Germinal center (tissue), 1 donor: ENCODE data around the gene ADAMTS6.
"Not testable (repeated sequence)": the region's sequence is repeated elsewhere in the genome, so short reads cannot be mapped to it uniquely, and the experiment has no call there.

Experiments used
- DNase-seq: peaks from one replicate; pipeline ENCODE4 v3.0.0; 2012; ENCODE audit warnings: mixed read lengths, low spot score

ADAMTS6 gene

DNA sequence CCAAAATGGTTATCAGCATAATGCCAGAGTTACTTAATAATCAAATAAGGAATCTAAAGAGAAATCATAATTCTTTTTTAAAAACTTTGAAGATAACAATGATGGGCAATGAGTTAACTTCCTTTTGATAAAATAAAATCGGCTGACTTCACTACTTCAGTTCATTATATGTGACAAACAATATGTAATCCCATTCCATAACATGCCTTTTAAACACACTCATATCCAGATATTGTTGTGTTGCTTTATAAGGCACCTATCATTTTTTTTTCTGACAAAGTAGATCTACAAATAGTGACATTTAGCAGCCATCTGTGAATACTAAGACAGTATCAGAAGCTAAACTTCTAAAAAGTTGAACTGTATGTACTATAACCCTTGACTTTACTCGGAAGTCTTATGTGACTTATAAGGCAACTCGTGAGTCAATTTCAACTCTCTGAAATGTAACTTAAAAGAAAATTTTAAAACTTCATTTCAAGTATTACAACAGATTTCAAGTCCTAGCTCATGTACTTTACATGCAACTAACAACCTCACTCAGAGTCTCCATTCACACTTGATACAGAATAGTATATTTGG lies 7.5 kb downstream of the ADAMTS6 start:
- no peak for DNase-seq

DNA sequence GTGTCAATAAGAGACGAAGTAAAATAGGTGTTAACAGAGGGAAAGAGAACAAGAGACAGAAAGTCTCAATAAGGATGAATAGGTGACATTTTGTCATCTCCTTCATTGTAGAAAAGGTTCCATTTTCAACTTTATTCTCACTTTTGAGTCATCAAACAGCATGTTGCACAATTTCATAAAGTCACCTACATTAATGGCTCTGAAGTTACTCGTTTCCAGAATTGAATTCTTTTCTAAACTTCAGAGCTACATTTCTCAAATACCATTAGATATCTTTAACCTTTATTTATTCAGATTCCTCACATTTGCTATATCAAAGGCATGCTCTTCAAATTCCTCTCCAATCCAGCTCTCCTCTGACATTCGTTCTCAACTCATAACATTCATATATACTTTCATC lies 13.1 kb downstream of the ADAMTS6 start:
- no peak for DNase-seq

DNA sequence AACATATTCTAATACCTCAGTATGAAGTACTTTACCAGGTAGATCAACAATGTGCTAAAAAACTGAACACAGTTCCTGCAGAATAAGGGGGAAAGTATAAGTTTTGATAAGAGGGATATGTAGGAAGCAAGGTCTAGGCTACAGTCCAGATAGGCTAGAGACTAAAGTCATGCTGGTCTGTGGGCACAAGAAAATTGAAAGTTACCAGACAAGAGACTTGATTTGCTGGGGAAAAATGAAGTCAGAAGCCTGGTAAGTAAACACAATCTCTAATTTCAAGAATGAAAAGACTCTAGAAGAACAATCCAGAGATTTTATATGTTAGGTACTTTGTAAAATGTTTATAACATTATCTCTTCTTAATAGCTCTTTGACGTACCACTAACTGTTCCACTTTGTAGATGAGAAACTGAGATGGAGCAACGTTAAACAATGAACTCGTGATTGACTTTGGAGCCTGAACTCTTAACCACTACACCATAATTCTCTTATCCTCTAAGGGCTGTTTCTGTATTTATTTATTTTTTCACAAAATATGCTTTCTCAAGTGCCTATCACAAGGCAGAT lies 19.5 kb downstream of the ADAMTS6 start:
- DNase-seq, result no peak

DNA sequence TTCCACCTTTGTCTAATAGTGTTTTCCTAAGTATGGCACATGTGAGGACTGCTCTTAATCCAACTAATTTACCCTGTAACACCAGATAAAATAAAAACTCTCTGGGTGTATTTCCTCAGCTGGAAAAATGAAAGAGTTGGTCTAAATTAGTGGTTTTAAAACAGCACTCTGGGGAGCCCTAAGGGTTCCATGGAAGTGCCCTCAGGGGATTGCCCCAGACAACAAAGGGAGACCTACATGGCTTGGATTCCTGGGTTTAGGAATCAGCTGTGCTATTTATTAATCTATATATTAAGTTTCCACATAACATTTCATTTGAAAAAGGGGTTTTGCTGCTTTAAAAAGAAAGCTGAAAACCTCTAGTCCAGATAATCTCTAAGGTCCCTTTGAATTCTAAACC lies 20.2 kb downstream of the ADAMTS6 start:
- DNase-seq, result no peak

DNA sequence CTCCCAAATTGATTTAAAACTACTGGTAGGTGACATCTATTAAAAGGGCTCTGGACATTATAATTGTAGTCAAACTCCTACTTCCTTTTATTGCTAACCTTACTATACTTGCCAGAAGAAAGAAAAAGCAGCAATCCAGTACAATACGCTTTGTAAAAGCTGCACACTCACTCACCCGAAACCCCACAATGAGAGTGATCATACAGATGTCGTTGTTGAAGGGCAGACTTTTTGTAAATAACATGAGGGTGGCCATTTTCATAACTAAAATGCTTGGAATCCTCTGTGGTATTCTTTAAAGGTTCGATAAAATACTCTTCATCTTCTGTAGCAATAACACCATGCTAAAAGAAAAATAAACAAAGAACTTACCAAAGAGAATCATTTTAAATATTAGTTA lies 21.7 kb downstream of the ADAMTS6 start:
- no peak for DNase-seq

- DNase-seq, result no peak
Observed at GRCh38 chr5:65455064-65455463, 26.7 kb downstream of the ADAMTS6 start.

- no peak for DNase-seq
Observed at GRCh38 chr5:65451436-65451835, 30.3 kb downstream of the ADAMTS6 start.

GRCh38 chr5:65446682-65447081 lies 35.0 kb downstream of the ADAMTS6 start:
- DNase-seq, result no peak

DNA sequence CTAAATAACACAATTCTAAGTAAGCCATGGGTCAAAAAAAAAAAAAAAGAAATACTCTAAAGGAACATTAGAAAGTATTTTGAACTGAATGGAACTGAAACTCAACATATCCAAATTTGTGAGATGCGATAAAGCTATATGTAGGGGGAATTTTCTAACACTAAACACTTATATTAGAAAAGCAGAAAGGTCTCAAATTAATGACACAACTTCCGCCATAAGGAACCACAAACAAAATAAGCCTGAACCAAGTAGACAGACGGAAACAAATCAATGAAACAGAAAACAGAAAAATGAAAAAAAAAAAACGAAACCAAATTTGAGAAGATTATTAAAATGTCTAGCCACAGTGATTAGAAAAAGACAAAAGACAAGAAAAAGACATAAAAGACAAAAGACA lies 39.9 kb downstream of the ADAMTS6 start:
- DNase-seq, result no peak

DNA sequence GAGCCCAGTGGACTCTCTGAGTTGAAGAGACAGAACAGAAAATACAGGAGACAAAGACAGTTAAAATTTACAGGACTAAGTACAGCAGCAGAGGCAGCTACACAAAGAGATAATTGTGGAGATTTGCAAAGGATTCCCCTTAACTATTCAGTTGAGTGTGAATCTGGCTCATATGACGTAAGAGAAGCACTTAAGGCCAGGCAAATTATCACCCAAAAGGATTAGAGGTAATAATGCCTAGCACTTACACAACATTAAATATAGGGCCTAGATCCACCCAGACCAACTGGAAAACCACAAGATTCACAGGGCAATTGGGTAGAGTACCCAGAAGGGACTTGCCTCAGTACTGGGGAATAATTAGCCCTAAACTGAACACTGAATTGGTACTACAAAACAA lies 41.3 kb downstream of the ADAMTS6 start:
- no peak for DNase-seq

- DNase-seq, result no peak
Observed at GRCh38 chr5:65434122-65434521, 47.6 kb downstream of the ADAMTS6 start.

- no peak for DNase-seq
Observed at GRCh38 chr5:65426656-65427055, 55.1 kb downstream of the ADAMTS6 start.

DNA sequence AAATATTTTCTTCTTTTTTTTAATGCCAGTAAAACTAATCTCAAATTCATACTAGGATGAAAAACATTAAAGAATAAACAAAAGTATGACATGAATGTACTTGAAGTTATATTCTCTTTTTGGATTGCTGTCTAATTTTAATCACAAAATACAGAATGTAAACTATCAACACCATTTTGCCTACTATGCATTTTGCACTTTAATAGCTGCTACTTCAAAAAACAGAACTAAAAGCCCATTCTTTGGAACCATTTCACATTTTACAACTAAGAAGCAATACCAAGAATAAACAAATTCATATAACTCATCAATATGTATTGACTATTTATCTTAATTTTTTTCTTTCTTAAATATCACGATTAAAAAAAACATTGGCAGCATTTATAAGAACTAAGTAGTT lies 58.1 kb downstream of the ADAMTS6 start:
- DNase-seq, result no peak

DNA sequence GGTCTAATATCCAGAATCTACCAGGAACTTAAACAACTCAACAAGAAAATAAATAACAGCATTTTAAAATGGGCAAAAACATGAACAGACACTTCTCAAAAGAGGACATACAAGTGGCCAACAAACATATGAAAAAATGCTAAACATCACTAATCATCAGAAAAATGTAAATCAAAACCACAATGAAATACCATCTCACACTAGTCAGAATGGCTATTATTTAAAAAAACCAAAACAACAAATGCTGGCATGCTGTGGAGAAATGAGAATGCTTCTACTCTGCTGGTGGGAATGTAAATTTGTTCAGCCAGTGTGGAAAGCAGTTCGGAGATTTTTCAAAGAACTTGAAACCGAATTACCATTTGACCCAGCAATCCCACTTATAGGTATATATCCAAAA lies 63.1 kb downstream of the ADAMTS6 start:
- no peak for DNase-seq

DNA sequence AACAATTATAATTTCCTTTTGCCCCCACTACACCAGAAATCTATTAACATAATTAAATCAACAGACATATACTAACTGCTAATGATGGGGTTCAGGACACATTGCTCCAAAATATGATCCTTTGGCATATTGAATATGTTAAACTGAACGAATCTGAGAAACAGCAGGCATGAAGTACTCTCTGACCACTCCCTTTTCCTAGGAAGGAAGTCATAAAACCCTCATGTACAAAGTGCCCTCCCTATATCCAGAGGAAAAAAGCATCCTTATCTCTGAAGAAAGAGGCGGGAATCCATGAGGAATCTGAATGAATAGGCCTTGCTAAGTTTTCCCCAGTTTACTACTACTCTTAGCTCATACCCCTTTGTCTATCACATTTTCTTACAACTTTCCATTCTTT lies 67.9 kb downstream of the ADAMTS6 start:
- no peak for DNase-seq

DNA sequence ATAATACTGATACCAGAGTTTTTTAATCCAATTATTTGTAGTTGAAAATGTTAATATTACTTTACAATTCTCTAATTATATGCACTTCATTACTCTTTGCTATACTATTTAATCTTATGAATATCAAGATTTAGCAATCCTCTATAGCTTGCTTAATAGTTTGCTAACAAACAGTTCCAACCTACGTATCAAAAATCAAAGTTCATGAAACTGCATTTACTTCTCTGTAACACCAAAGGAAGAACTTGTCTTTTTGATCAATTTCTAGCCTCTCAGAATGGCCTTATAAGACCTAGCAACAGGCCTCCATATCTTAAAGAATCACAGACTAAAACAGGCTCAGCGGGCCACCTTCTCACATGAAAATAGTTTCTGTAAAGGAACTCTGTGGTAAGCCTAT lies 68.9 kb downstream of the ADAMTS6 start:
- no peak for DNase-seq

GRCh38 chr5:65411356-65411755 lies 70.4 kb downstream of the ADAMTS6 start:
- DNase-seq, result no peak

DNA sequence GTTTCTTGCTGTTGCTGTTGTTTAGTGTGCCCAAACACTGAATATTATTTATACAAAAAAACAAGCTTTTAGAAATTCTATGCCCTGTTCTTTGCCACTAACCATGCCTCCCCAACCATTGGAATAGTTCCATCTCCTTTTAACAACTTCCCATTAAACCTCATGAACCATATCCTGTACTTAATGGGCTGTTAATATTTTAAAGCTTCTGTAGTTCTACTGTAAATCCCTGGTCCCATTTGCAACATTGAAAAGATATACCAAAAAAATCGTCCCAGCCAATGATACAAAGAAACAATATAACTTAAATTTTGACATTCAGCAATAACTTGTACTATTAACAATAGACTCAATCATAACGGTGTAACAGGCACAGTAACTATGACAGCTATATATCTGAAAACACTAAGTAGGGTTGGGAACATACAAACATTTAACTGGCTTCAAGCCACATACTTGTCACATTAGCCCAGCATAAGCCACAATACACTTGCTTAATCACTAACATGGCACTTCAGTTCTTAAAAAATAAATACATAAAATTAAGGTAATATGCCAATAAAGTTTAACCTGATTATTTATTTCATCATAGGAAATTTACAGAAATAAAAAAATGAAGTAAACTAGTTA lies 86.1 kb downstream of the ADAMTS6 start:
- DNase-seq, result no peak

DNA sequence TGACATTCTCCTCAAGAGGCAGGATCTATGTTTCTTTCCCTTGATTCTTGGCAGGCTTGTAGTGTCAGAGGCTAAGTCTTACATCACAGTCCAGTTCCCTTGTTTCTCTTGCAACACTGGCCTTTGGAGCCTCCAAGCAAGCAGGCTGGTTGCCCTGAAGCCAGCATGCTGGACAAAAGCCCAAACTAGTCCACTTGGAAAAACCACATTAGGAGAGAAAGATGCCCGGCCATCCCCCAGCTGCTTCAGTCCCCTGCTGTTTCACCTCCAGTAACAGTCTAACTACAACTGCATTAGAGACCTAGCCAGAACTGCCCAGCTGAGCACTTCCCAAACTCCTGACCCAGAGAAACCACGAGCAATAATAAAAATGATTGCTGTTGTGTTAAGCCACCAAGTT lies 87.6 kb downstream of the ADAMTS6 start:
- DNase-seq, result no peak

DNA sequence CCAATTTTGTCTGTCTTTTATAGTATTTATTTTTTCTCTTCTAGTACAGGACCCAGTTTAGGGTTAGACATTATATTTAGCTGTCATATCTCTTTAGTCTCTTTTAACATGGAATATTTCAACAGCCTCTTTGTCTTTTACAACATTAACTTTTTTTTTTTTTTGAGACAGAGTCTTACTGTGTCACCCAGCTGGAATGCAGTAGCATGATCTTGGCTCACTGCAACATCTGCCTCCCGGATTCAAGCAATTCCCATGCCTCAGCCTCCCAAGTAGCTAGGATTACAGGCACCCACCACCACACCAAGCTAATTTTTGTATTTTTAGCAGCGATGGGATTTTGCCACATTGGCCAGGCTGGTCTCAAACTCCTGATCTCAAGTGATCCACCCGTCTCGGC lies 90.1 kb downstream of the ADAMTS6 start:
- no peak for DNase-seq

DNA sequence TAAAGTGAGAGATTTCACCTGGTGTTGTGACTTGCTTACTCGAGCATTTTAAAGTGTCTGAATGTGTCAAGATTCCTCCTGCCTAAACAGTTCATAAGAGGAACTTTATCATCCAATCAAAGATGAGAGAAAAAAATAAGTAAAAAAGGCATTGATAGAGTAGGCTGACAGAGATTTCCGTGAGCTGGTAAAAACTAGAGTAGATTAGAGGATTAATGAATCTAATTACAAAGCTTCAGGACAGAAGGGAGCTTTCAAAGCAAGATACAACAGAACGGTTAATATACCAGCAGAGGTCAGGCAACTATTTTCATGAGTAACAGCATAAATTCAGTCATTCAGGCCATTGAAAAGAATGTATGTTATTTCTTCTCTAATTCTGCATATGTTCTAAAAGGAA lies 91.5 kb downstream of the ADAMTS6 start:
- no peak for DNase-seq

DNA sequence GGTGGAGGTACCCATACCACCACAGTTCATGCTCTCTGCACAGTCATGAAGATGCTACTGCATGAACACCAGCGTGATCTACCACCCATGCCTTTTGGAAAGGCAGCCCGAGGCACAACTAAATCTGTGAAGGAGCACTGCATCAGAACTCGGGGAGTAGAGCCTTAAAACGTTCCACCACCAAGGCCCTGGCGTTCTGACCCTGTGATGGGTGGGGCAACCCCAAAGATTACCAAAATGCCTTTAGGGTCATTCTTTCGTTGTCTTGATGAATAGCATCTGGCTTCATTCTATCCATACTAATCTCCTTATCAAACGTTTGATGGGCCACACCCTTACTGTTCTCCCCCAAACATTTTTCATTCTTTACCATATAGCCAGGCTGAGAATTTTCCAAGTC lies 97.9 kb downstream of the ADAMTS6 start:
- DNase-seq, result no peak

DNA sequence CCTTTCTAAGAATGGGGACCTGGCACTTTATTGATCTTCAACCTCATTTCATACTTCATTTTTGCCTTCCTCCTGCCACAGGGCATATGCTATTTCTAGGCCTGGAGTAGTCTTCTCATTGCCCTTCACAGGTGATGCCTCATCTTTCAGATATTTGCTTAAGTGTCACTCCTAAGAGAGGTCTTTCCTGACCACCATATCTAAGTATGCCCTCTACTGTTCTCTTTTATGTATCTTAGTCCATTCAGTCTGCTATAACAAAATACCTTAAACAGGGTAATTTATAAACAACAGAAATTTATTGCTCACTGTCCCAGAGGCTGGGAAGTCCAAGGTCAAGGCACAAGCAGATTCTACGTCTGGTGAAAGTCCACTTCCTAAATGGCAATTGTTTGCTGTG lies 99.1 kb downstream of the ADAMTS6 start:
- DNase-seq, result no peak

DNA sequence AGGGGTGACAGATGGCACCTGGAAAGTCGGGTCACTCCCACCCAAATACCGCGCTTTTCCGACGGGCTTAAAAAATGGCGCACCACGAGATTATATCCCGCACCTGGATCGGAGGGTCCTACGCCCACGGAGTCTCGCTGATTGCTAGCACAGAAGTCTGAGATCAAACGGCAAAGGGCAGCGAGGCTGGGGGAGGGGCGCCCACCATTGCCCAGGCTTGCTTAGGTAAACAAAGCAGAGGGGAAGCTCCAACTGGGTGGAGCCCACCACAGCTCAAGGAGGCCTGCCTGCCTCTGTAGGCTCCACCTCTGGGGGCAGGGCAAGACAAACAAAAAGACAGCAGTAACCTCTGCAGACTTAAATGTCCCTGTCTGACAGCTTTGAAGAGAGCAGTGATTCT lies 111.2 kb downstream of the ADAMTS6 start:
- not testable (repeated sequence) for DNase-seq
